C4-2B (cell line): Measurements from ENCODE around the gene HIF1A.

Experiments
- CTCF ChIP-seq: fragments of 450-650 bp; conservative IDR thresholded peaks from 2 replicates; pipeline ENCODE4 v1.5.1; 2017; ENCODE audit warnings: mild to moderate bottlenecking
- ZFX ChIP-seq: fragments of 450-650 bp; IDR thresholded peaks from 2 replicates; pipeline ENCODE4 v1.6.1; 2017

GRCh38 chr14:61673305-61673704 lies 22.0 kb upstream of the HIF1A start:
- TF ChIP-seq CTCF: no peak
- TF ChIP-seq ZFX: no peak
